Activated CD4-positive, alpha-beta T cell treated with anti-CD3 and anti-CD28 coated beads for 24 hours (primary cell): ENCODE results near the gene WRNIP1.
"Not testable (repeated sequence)": the region's sequence is repeated elsewhere in the genome, so short reads cannot be mapped to it uniquely, and the experiment has no call there.

Experiments used
- DNase-seq, 2 donors: peaks; one replicate each; pipeline ENCODE4 v3.0.0-alpha.2; 2020; ENCODE audit warnings: low read depth in 2 of 2

The WRNIP1 gene

GRCh38 chr6:2762868-2763267, 2.3 kb upstream of the WRNIP1 start:
- not testable (repeated sequence) for DNase-seq

GRCh38 chr6:2763345-2763841, 1.8 kb upstream of the WRNIP1 start:
- no peak for DNase-seq

GRCh38 chr6:2763876-2764540, 1.2 kb upstream of the WRNIP1 start:
- no peak for DNase-seq

- peak; percentile 35 for DNase-seq
Measured at GRCh38 chr6:2764610-2765165, 505 bp upstream of the WRNIP1 start.

GRCh38 chr6:2765896-2766766, 938 bp downstream of the WRNIP1 start:
- peak in 1 of 2 donors; percentile 22 for DNase-seq

- DNase-seq, result no peak
Measured at GRCh38 chr6:2766767-2767656, 1.8 kb downstream of the WRNIP1 start.

GRCh38 chr6:2767657-2768524, 2.7 kb downstream of the WRNIP1 start:
- no peak for DNase-seq

- no peak for DNase-seq
Measured at GRCh38 chr6:2768696-2769095, 3.5 kb downstream of the WRNIP1 start.

- no peak for DNase-seq
Measured at GRCh38 chr6:2770171-2770570, 5.0 kb downstream of the WRNIP1 start.

- no peak for DNase-seq
Measured at GRCh38 chr6:2771079-2771478, 5.9 kb downstream of the WRNIP1 start.

- no peak for DNase-seq
Measured at GRCh38 chr6:2772840-2773239, 7.6 kb downstream of the WRNIP1 start.

GRCh38 chr6:2773449-2773848, 8.3 kb downstream of the WRNIP1 start:
- no peak for DNase-seq

- DNase-seq, result no peak
Measured at GRCh38 chr6:2775003-2775402, 9.8 kb downstream of the WRNIP1 start.

- DNase-seq, result no peak
Measured at GRCh38 chr6:2777249-2777648, 12.1 kb downstream of the WRNIP1 start.

- no peak for DNase-seq
Measured at GRCh38 chr6:2780102-2780737, 15.0 kb downstream of the WRNIP1 start.

GRCh38 chr6:2781685-2782355, 16.6 kb downstream of the WRNIP1 start:
- no peak for DNase-seq

GRCh38 chr6:2782356-2782708, 17.1 kb downstream of the WRNIP1 start:
- DNase-seq, result no peak

GRCh38 chr6:2782825-2783187, 17.6 kb downstream of the WRNIP1 start:
- no peak for DNase-seq

GRCh38 chr6:2783188-2783963, 18.2 kb downstream of the WRNIP1 start:
- DNase-seq, result no peak
